Fibroblast of peridontal ligament (primary cell): ENCODE results near the gene SRPK3.

Experiments used
- DNase-seq: peaks from one replicate; pipeline ENCODE4 v3.0.0-alpha.2; 2010; ENCODE audit errors: extremely low read depth

SRPK3 gene

DNA sequence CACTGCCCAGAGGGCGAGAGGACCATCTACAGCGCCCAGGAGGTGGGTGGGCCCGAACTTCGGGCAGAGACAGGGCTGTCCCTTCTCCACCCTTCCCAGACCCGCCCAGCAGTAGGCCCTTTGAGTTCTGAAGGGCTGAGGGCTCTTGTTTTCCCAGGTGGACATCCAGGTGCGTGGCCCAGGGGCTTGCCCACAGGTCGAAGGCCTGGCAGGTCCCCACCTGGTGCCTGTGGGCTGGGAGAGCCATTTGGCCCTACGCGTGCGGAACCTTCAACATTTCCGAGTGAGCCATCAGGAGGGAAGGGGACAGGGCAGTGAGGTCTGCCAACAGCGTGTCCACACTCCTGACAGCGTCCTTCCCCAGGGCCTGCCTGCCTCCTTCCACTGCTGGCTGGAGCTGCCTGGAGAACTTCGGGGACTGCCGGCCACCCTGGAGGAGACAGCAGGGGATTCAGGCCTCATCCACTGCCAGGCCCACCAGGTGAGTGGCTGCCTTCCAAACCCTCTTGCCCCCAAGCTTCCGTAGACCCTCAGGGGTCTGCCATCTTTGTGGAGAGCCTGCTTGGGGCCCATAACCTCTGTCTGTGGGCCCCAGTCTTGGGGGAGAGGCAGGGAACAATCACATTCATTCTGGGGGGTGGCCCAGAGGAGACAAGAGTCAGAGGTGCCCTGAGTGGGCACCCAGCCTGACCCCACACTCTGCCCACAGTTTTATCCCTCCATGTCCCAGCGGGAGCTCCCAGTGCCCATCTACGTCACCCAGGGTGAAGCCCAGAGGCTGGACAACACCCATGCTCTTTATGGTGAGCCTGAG lies 10.0 kb upstream of the SRPK3 start:
- DNase-seq, result no peak

DNA sequence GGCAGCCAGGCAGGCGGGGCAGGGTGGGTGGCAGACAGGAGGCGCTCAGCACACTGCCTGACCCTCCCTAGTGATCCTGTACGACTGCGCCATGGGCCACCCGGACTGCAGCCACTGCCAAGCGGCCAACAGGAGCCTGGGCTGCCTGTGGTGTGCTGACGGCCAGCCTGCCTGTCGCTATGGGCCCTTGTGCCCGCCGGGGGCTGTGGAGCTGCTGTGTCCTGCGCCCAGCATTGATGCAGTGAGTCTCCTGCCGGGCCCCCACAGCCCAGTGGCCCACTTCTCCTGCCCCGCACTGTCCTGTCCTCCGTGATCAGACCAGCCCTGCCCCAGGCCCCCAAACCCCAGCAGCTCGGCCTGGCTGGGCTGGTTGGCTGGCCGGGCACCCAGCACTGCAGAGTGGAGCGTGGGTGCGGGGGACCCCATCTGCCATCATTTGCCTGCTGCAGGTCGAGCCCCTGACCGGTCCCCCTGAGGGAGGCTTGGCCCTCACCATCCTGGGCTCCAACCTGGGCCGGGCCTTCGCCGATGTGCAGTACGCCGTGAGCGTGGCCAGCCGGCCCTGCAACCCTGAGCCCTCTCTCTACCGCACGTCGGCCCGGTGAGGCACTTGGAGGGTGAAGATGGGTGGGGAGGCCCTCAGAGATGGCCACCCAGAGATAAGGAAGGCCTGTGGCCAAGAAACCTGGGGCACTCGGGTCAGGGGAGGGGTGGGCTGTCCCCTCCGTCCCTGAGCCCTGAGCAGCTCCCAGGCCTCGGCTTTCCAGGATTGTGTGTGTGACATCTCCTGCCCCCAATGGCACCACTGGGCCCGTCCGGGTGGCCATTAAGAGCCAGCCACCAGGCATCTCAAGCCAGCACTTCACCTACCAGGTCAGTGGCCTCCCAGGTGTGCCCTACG lies 9.2 kb upstream of the SRPK3 start:
- DNase-seq, result no peak

DNA sequence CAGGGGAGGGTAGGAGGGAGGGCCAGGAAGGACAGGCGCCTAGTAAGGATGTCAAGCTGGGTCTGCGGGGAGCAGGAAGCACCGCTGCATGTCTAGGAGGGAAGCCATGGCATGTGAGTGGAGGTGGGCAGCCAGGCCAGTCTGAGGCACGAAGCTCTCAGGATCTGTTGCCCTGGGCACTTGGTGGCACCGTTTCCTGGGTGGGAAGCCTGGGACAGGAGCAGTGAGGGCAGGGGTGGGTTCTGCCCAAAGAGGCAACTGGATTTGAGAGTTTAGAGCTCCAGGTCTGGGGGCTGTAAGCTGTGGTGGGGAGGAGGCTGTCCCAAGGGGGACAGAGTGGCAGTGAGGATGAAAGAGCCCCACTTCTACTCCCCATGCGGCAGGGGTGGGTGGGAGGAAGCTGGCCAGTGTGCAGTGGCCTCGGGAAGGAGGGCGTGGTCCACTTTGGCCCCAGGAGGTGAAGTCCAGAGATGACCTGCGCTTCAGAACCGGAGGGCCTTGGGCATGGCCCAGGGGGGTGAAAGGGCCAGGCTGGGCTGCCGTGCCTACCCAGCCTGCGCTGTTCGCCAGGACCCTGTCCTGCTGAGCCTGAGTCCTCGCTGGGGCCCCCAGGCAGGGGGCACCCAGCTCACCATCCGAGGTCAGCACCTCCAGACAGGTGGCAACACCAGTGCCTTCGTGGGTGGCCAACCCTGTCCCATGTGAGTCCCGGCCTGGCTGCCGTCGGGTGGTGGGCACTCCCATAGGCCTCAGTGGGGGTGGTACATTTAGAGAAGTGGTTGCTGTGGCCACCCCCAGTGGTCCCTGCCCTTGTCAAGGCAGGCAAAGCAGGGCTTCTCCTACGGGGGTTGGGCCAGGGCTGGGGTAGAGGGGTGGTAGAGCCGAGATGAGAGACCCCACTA lies 8.3 kb upstream of the SRPK3 start:
- DNase-seq, result no peak

DNA sequence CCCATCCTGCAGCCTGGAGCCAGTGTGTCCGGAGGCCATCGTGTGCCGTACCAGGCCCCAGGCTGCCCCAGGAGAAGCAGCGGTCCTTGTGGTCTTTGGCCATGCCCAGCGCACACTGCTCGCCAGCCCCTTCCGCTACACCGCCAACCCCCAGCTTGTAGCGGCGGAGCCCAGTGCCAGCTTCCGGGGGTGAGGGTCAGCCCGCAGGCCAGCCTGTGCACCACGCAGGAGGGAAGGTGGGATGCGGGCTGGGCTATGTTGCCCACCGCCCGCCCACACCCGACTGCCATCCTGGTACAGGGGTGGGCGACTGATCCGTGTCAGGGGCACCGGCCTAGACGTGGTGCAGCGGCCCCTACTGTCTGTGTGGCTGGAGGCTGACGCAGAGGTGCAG lies 7.6 kb upstream of the SRPK3 start:
- no peak for DNase-seq

DNA sequence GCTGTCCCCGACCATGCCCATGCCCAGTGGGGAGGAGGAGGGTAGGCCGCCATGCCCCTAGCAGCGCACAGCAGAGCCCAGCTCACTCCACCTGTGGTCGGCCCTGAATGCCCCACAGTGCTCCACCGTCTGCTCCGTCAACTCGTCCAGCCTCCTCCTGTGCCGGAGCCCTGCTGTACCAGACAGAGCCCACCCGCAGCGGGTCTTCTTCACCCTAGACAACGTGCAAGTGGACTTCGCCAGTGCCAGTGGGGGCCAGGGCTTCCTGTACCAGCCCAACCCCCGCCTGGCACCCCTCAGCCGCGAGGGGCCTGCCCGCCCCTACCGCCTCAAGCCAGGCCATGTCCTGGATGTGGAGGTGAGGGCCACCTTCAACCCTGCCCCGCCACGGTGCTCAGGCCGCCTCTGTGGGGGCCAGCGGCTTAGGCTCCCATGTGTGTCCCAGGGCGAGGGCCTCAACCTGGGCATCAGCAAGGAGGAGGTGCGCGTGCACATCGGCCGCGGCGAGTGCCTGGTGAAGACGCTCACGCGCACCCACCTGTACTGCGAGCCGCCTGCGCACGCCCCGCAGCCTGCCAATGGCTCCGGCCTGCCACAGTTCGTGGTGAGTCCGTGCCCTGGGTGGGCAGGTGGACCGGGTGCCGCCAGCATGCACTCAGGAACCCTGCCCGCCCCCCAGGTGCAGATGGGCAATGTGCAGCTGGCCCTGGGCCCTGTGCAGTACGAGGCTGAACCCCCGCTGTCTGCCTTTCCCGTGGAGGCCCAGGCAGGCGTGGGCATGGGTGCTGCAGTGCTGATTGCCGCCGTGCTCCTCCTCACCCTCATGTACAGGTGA lies 6.9 kb upstream of the SRPK3 start:
- DNase-seq, result no peak

DNA sequence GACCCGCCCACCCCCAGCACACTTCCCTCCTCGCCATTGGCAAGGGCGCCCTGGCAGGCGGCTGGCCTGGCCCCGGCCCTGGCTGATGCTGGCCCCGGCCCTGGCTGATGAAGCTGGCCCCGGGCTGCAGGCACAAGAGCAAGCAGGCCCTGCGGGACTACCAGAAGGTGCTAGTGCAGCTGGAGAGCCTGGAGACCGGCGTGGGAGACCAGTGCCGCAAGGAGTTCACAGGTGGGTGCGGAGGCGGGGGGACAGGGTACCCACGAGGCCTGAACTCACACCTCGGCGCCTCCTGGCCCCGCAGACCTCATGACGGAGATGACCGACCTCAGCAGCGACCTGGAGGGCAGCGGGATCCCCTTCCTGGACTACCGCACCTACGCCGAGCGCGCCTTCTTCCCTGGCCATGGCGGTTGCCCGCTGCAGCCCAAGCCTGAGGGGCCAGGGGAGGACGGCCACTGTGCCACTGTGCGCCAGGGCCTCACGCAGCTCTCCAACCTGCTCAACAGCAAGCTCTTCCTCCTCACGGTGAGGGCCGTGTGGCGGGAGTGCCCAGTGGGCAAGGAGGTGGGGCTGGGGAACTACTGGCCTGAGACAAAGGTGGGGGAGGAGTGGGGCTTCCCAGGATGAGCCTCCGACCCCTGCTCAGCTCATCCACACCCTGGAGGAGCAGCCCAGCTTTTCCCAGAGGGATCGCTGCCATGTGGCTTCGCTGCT lies 6.1 kb upstream of the SRPK3 start:
- DNase-seq, result no peak

DNA sequence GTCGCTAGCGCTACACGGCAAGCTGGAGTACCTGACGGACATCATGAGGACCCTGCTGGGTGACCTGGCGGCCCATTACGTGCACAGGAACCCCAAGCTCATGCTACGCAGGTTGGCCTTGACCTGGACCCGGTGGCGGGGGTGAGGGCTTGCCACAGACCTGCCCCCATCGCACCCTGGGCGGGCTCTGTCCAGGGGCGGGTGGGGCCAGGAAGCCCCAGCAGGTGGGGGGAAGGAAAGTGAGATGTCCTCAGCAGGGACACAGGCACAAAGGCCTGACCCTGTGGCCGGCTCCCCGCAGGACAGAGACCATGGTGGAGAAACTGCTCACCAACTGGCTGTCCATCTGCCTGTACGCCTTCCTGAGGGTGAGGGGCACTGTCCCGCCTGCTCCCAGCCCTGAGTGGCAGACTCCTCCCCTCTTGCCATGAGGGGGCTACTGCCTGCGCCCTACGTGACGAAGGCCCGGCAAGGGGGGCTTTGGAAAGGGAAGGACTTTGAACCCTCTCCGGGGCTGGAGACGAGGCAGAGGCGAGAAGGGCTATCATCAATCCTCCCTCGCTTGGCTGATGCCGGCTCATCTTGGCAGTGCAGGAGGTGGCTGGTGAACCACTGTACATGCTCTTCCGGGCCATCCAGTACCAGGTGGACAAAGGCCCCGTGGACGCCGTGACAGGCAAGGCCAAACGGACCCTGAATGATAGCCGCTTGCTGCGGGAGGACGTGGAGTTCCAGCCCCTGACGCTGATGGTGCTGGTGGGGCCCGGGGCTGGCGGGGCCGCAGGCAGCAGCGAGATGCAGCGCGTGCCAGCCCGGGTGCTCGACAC lies 5.3 kb upstream of the SRPK3 start:
- DNase-seq, result no peak

DNA sequence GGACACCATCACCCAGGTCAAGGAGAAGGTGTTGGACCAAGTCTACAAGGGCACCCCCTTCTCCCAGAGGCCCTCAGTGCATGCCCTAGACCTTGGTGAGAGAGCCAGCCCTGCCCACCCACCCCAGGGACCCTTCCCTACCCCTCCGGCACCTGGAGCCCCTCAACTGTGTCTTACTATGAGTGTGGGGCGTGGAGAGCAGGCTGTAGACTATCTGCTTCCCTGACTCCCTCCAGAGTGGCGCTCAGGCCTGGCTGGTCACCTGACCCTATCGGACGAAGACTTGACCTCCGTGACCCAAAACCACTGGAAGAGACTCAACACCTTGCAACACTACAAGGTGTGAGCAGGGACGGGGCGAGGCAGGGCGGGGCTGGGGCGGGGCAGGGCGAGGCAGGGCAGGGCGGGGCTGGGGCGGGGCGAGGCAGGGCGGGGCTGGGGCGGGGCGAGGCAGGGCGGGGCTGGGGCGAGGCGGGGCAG lies 4.7 kb upstream of the SRPK3 start:
- DNase-seq, result no peak

DNA sequence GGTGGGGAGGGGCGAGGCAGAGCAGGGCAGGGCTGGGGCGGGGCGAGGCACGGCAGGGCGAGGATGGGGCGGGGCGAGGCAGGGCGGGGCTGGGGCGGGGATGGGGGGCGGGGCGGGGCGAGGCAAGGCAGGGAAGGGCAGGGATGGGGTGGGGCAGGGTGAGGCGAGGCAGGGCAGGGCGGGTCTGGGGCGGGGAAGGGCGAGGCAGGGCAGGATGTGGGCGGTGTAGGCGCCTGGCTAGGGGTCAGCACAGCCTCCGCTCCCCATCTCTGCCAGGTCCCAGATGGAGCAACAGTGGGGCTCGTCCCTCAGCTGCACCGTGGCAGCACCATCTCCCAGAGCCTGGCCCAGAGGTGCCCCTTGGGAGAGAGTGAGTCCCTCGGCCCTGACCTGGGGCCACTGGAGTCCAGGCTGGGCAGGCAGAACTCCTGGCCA lies 4.2 kb upstream of the SRPK3 start:
- DNase-seq, result no peak

DNA sequence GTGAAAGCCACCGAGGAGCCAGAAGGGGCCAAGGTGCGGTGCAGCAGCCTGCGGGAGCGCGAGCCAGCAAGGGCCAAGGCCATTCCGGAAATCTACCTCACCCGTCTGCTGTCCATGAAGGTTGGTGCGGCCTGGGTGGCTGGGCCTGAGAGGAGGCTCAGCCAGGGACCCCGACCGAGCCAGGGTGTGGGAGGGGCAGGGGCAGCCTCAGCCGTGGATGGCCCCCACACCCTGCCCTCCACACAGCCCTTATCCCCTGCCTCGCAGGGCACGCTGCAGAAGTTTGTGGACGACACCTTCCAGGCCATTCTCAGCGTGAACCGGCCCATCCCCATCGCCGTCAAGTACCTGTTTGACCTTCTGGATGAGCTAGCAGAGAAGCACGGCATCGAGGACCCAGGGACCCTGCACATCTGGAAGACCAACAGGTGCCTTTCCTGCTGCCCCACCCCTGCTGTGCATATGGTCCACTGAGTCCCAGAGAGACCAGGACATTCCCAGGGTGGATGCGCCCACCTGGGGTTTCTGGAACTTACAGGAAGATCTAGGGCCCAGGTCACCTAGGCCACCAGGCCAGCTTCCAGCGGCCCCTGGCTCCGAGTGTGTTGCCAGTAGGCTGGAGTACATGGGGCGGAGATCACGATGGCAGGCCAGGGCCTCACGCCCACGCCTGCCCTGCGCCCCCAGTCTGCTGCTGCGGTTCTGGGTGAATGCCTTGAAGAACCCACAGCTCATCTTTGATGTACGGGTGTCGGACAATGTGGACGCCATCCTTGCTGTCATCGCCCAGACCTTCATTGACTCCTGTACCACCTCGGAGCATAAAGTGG lies 3.4 kb upstream of the SRPK3 start:
- no peak for DNase-seq

DNA sequence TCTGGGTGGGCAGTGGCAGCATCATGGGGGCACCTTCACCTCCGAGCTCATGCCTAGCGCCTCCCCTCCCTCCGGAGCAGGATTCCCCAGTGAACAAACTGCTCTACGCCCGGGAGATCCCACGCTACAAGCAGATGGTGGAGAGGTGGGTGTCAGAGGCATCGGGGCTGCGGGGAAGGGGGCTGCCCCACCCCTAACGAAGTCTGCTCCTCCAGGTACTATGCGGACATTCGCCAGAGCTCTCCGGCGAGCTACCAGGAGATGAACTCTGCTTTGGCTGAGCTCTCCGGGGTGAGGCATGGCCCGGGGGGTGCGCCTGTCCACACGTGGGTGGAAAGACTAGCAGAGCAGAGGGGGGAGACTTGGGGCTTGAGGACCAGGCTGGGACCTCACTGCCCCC lies 2.7 kb upstream of the SRPK3 start:
- no peak for DNase-seq

DNA sequence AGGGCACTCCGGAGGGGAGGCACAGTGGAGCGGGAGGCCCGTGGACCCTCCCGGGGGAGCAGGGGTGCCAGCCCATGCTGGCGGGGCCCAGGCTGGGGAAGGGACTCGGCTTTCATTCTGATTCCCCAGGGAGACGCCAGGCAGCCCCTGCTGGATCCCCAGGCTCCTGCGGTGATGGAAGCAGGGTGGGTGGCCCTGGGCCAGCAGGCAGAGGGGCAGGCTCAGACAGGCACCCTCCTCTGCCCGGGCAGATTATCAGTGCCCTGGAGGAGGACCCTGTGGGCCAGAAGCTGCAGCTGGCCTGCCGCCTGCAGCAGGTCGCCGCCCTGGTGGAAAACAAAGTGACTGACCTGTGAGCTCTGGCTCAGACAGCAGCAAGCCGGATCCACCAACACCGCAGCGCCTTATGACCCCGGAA lies 2.1 kb upstream of the SRPK3 start:
- no peak for DNase-seq

DNA sequence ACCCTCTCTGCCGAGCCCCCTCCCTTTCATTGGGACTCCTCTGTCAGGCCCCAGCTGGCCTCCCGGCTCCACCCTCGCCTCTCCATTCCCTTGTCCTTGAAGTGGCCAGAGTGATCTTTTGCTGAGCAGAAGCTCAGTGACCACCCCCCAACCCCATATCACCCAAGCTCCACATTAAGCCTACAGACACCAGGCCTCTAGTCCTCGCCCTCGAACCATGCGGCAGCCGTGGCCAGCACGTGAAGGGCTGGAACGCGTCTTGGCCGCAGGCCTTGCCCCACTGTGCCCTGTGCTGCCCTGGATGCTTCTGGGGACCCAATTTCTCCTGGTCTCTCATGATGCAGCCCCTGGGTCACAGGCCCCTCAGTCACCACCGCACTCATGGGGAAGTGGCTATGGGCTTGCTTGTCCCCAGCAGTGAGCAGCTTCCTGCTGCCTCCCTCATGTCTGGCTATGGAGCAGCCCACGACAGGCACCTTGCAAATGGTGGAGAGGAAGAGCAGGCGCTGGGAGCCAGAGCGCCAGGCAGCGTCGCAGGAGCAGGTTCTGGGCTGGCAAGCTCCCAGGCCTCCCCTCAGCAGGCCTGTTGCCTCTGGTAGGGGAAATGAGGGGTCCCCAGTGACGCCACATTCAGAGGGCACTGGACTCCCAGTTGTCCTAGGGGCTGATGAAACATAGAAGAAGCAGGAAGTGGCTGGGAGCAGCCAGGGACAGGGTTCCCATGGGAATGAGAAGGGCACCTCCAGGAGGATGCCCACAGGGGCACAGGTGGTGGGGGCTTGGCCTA lies 757 bp upstream of the SRPK3 start:
- no peak for DNase-seq

DNA sequence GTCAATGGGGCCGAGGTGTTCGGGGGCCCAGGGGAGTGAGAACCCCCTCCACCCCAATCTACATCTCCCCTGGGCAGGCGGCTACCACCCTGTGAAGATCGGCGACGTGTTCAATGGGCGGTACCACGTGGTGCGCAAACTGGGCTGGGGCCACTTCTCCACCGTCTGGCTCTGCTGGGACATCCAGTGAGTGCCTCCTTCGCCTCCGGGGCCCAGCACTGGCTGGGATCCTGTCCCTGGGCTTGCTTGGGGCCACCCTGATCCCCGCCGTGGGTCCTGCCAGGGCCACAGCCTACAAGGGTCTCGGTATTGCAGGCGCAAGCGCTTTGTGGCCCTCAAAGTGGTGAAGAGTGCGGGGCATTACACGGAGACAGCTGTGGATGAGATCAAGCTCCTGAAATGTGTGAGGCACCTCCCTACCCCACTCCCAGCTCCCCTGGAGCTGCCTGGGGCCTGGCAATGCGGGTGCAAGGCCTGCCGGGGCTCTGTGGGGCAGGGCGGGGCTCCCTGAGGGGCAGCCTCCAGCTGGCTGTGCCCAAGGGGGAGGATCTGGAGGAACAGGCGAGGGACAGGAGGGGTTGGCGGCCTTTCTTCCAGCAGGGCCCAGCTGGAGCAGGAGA lies 697 bp downstream of the SRPK3 start:
- DNase-seq, result no peak

DNA sequence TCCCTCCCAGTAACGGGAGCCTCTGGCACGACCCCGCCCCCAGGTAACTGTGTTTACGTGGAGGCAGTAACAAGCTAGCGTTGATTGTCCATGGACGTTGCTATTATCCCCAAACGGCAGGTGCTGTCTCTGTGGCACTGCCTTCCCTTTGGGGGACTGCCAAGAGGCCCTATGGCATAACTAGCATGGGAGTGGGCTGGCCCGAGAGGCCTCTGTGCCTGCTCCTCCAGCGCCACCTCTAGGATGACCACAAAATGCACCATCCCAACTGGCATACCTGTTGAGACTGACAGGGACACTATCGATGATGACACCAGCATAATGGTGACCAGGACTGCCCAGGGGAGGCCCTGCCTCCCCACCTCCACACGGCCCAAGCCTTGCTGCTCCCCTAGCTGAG lies 1.5 kb downstream of the SRPK3 start:
- DNase-seq, result no peak

DNA sequence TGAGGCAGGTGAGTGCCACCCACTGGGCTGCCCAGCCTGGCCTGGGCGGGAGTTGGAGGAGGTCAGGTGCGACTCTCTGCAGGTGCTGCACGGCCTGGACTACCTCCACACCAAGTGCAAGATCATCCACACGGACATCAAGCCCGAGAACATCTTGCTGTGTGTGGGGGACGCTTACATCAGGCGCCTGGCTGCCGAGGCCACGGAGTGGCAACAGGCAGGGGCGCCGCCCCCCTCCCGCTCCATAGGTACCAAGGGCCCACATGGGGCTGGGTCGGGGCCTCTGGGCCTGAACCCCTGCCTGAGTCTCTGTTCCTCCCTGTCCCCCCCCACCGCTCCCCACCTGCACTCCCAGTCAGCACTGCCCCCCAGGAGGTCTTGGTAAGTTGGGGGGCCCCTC lies 2.0 kb downstream of the SRPK3 start:
- DNase-seq, result no peak

DNA sequence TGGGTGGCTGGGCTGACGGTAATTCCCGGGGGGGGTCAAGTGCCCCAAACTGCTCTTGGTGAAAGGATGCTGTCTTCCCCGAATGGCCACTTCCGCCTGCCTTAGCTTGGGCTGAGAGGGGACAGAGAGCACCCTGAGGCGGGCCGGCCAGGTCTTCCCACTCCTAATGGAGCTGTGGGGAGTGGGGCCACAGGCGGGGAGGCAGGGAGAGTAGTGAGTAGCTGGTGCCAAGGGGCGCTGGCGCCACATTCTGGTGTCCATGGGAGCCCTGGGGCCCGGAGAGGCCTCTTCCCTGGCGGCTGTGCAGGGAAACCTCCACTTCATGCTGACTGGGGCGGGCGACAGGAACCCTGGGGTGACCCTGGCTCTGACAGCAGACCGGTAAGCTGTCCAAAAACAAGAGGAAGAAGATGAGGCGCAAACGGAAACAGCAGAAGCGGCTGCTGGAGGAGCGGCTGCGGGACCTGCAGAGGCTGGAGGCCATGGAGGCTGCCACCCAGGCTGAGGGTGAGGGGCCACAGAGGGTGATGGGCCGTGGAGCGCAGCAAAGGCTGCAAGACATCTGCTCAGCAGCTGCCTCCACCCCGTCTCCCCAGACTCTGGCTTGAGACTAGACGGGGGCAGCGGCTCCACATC lies 2.7 kb downstream of the SRPK3 start:
- DNase-seq, result no peak
